GM21423 (cell line): ENCODE data around the gene HIP1.
"Not testable (repeated sequence)": the region's sequence is repeated elsewhere in the genome, so short reads cannot be mapped to it uniquely, and the experiment has no call there.

Source experiments
- ATAC-seq: cut with Tn5 transposase; IDR thresholded peaks from one replicate; pipeline ENCODE4 v1.9.1; 2021; ENCODE audit warnings: mild to moderate bottlenecking, moderate library complexity; ENCODE audit not compliant: unreplicated experiment

Gene HIP1

GRCh38 chr7:75687246-75688088 lies 51.3 kb downstream of the HIP1 start:
- no peak for ATAC-seq

- ATAC-seq: no peak
These were observed 52.2 kb downstream of the HIP1 start for GRCh38 chr7:75686551-75686950.

- ATAC-seq: not testable (repeated sequence)
These were observed 56.7 kb downstream of the HIP1 start for GRCh38 chr7:75682052-75682451.

GRCh38 chr7:75679060-75679459 lies 59.7 kb downstream of the HIP1 start:
- no peak for ATAC-seq

- no peak for ATAC-seq
These were observed 69.2 kb downstream of the HIP1 start for GRCh38 chr7:75669579-75669978.

GRCh38 chr7:75667938-75668337 lies 70.8 kb downstream of the HIP1 start:
- ATAC-seq: no peak

- ATAC-seq: peak; percentile 34
These were observed 75.3 kb downstream of the HIP1 start for GRCh38 chr7:75663302-75663907.

GRCh38 chr7:75662579-75663301 lies 76.0 kb downstream of the HIP1 start:
- ATAC-seq: peak; percentile 94

GRCh38 chr7:75660566-75661215 lies 78.0 kb downstream of the HIP1 start:
- no peak for ATAC-seq

GRCh38 chr7:75658802-75659201 lies 79.9 kb downstream of the HIP1 start:
- no peak for ATAC-seq

GRCh38 chr7:75658369-75658768 lies 80.4 kb downstream of the HIP1 start:
- no peak for ATAC-seq

GRCh38 chr7:75657866-75658265 lies 80.9 kb downstream of the HIP1 start:
- no peak for ATAC-seq

GRCh38 chr7:75656740-75657139 lies 82.0 kb downstream of the HIP1 start:
- no peak for ATAC-seq

- ATAC-seq: no peak
These were observed 83.2 kb downstream of the HIP1 start for GRCh38 chr7:75655536-75655935.

GRCh38 chr7:75654855-75655254 lies 83.9 kb downstream of the HIP1 start:
- no peak for ATAC-seq

- no peak for ATAC-seq
These were observed 85.1 kb downstream of the HIP1 start for GRCh38 chr7:75653651-75654050.

GRCh38 chr7:75652788-75653187 lies 86.0 kb downstream of the HIP1 start:
- ATAC-seq: no peak

GRCh38 chr7:75650681-75651080 lies 88.1 kb downstream of the HIP1 start:
- ATAC-seq: no peak

- no peak for ATAC-seq
These were observed 88.7 kb downstream of the HIP1 start for GRCh38 chr7:75650062-75650461.

GRCh38 chr7:75649462-75649861 lies 89.3 kb downstream of the HIP1 start:
- ATAC-seq: no peak

- no peak for ATAC-seq
These were observed 90.9 kb downstream of the HIP1 start for GRCh38 chr7:75647709-75648438.
